ENCODE measurements around the gene ATOSA.

Gene ATOSA

GRCh38 chr15:52677593-52678467 lies 1.4 kb downstream of the ATOSA start:
- Mint-ChIP-seq H3K9me3 (no peaks in the 10 kb centered on the region), H3K27ac (peak overlapping the region; percentile 90 to 99 (median 96)), H3K4me3 (peak overlapping the region; percentile 90 to 99 (median 93)), H3K27me3 (ENCODE audit: low read depth) (peaks cover 5% of the 10 kb centered on the region), H3K36me3 (ENCODE audit: low read depth) (peaks cover 17% of the 10 kb centered on the region), H3K4me1 (peaks cover 36% of the 10 kb centered on the region)
- no peak for TF ChIP-seq CTCF (IDR thresholded peaks at IDR 0.05; ENCODE audit: unreplicated experiment in 3 of 3)

GRCh38 chr15:52674831-52675230 lies 4.4 kb downstream of the ATOSA start:
- TF ChIP-seq CTCF (IDR thresholded peaks at IDR 0.05; ENCODE audit: unreplicated experiment in 3 of 3), result no peak
- H3K27me3 Mint-ChIP-seq (ENCODE audit: low read depth), result no peaks in the 10 kb centered on the region
- H3K27ac Mint-ChIP-seq, result no peak overlapping the region
- H3K9me3 Mint-ChIP-seq, result no peaks in the 10 kb centered on the region
- peaks cover 21% of the 10 kb centered on the region for H3K4me1 Mint-ChIP-seq
- H3K4me3 Mint-ChIP-seq, result no peak overlapping the region
- peaks cover 38% of the 10 kb centered on the region for H3K36me3 Mint-ChIP-seq (ENCODE audit: low read depth)

GRCh38 chr15:52673734-52674133 lies 5.5 kb downstream of the ATOSA start:
- no peaks in the 10 kb centered on the region for H3K9me3 Mint-ChIP-seq
- peaks cover 19% of the 10 kb centered on the region for H3K4me1 Mint-ChIP-seq
- H3K27me3 Mint-ChIP-seq (ENCODE audit: low read depth), result no peaks in the 10 kb centered on the region
- no peak overlapping the region for H3K27ac Mint-ChIP-seq
- no peak overlapping the region for H3K4me3 Mint-ChIP-seq
- H3K36me3 Mint-ChIP-seq (ENCODE audit: low read depth), result peaks cover 44% of the 10 kb centered on the region
- TF ChIP-seq CTCF (IDR thresholded peaks at IDR 0.05; ENCODE audit: unreplicated experiment in 3 of 3), result no peak

- Mint-ChIP-seq H3K9me3 (no peaks in the 10 kb centered on the region), H3K27me3 (ENCODE audit: low read depth) (no peaks in the 10 kb centered on the region), H3K27ac (no peak overlapping the region)
Measured at GRCh38 chr15:52673312-52673711, 5.9 kb downstream of the ATOSA start.

GRCh38 chr15:52672661-52673060 lies 6.5 kb downstream of the ATOSA start:
- Mint-ChIP-seq H3K9me3 (no peaks in the 10 kb centered on the region), H3K27me3 (ENCODE audit: low read depth) (no peaks in the 10 kb centered on the region), H3K27ac (no peak overlapping the region), H3K4me3 (no peak overlapping the region), H3K36me3 (ENCODE audit: low read depth) (peaks cover 47% of the 10 kb centered on the region), H3K4me1 (peaks cover 12% of the 10 kb centered on the region)
- TF ChIP-seq CTCF (IDR thresholded peaks at IDR 0.05; ENCODE audit: unreplicated experiment in 3 of 3), result no peak

More at GRCh38 chr15:52673312-52673711, 5.9 kb downstream of the ATOSA start:
- peaks cover 44% of the 10 kb centered on the region for H3K36me3 Mint-ChIP-seq (ENCODE audit: low read depth)
- no peak overlapping the region for H3K4me3 Mint-ChIP-seq
- TF ChIP-seq CTCF (IDR thresholded peaks at IDR 0.05; ENCODE audit: unreplicated experiment in 3 of 3), result no peak
- H3K4me1 Mint-ChIP-seq, result peaks cover 19% of the 10 kb centered on the region

- no peaks in the 10 kb centered on the region for H3K9me3 Mint-ChIP-seq
- H3K27me3 Mint-ChIP-seq (ENCODE audit: low read depth), result no peaks in the 10 kb centered on the region
- no peak overlapping the region for H3K27ac Mint-ChIP-seq
- no peak for TF ChIP-seq CTCF (IDR thresholded peaks at IDR 0.05; ENCODE audit: unreplicated experiment in 3 of 3)
- peaks cover 58% of the 10 kb centered on the region for H3K36me3 Mint-ChIP-seq (ENCODE audit: low read depth)
- H3K4me1 Mint-ChIP-seq, result no peaks in the 10 kb centered on the region
- no peak overlapping the region for H3K4me3 Mint-ChIP-seq
Measured at GRCh38 chr15:52670087-52670486, 9.1 kb downstream of the ATOSA start.

Measured in nephron (organoid).